ENCODE data around the gene MS4A18.

MS4A18 gene

DNA sequence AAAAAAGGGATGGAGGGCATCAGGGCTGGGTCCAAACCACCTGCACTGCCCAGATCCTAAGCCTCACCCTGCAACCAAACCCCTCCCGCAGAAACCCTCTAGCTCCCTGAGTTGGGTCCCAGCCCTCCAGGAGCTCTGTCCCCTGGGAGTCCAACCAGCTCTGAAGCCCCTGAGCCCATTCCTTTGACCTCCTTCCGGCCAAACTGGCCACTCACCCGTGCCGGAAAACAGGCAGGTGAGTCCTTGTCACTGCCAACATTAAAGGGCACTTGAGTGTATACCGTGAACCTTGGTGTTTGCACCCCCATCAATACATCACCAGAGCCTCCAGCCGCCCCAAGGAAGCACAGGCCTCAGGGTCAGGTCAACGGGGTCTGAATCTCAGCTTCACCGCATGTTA is 43.7 kb downstream of the MS4A18 start:
- peaks cover 2% of the 10 kb centered on the region for H3K4me1 ChIP-seq (ENCODE audit: insufficient read depth, insufficient read length)
- H3K27me3 ChIP-seq (ENCODE audit: insufficient read depth, insufficient read length), result no peaks in the 10 kb centered on the region
- DNase-seq (ENCODE audit: low read depth, low spot score), result no peak
- TF ChIP-seq SUZ12 (IDR thresholded peaks at IDR 0.05; ENCODE audit: extremely low read depth, insufficient read depth, insufficient read length), result no peak
- TF ChIP-seq ZNF274 (IDR thresholded peaks at IDR 0.05; ENCODE audit: low read depth, low read length), result no peak
- TF ChIP-seq YY1 (IDR thresholded peaks at IDR 0.05; ENCODE audit: insufficient read depth, insufficient read length), result no peak
- H3K9me3 ChIP-seq (ENCODE audit: insufficient read depth, low read length), result no peaks in the 10 kb centered on the region
- no peaks in the 10 kb centered on the region for H3K36me3 ChIP-seq (ENCODE audit: insufficient read depth, insufficient read length, low read length)
- H3K9ac ChIP-seq (ENCODE audit: insufficient read length, low read depth), result no peak overlapping the region
- no peak overlapping the region for H3K4me3 ChIP-seq (ENCODE audit: insufficient read length, low read depth)

DNA sequence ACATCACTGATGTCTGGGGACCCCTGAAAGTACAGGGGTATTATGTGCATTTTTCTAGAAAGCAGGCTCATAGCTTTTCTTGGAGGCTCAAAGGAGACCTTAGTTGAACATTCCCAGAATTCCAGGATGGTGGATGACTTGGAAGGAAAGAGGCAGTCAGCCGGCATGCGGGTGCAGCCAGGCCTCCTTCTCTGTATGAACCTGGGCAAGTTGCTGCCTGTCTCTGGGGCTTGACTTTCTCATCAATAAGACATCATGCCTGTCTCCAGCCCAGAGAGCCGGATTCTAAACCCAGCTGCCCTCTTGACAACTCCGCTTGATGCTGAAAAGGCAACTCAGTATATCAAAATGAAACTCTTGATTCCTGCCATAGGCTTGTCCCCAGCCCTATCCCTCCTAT is 44.8 kb downstream of the MS4A18 start:
- Histone ChIP-seq H3K9me3 (ENCODE audit: insufficient read depth, low read length) (no peaks in the 10 kb centered on the region), H3K4me3 (ENCODE audit: insufficient read length, low read depth) (no peak overlapping the region), H3K4me1 (ENCODE audit: insufficient read depth, insufficient read length) (peaks cover 2% of the 10 kb centered on the region), H3K36me3 (ENCODE audit: insufficient read depth, insufficient read length, low read length) (no peaks in the 10 kb centered on the region), H3K9ac (ENCODE audit: insufficient read length, low read depth) (no peak overlapping the region), H3K27me3 (ENCODE audit: insufficient read depth, insufficient read length) (no peaks in the 10 kb centered on the region)
- DNase-seq (ENCODE audit: low read depth, low spot score), result no peak
- TF ChIP-seq ZNF274 (IDR thresholded peaks at IDR 0.05; ENCODE audit: low read depth, low read length) (no peak), YY1 (IDR thresholded peaks at IDR 0.05; ENCODE audit: insufficient read depth, insufficient read length) (no peak), SUZ12 (IDR thresholded peaks at IDR 0.05; ENCODE audit: extremely low read depth, insufficient read depth, insufficient read length) (no peak)

DNA sequence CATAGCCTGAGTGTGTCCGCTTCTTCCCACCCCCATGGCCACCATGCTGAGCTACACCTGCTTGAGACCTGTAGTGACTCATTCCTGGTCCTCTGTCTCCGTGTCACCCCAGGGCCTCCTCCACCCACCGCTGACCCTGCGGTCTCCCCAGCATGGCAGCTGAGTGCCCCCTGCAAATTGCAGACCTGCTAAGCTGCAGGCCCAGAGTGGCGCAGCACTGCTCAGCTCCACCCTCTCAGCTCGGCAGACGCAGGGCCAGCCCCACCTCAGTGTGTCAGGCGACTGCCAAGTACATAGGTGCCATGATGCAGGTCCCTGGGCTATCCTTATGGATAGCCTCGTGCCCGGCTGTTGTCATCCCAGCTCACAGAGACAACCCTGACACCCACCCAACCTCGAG is 45.3 kb downstream of the MS4A18 start:
- H3K4me1 ChIP-seq (ENCODE audit: insufficient read depth, insufficient read length), result peaks cover 2% of the 10 kb centered on the region
- DNase-seq (ENCODE audit: low read depth, low spot score), result no peak
- no peak overlapping the region for H3K4me3 ChIP-seq (ENCODE audit: insufficient read length, low read depth)
- H3K9ac ChIP-seq (ENCODE audit: insufficient read length, low read depth), result no peak overlapping the region
- TF ChIP-seq ZNF274 (IDR thresholded peaks at IDR 0.05; ENCODE audit: low read depth, low read length) (no peak), YY1 (IDR thresholded peaks at IDR 0.05; ENCODE audit: insufficient read depth, insufficient read length) (no peak)
- no peaks in the 10 kb centered on the region for H3K36me3 ChIP-seq (ENCODE audit: insufficient read depth, insufficient read length, low read length)
- no peaks in the 10 kb centered on the region for H3K27me3 ChIP-seq (ENCODE audit: insufficient read depth, insufficient read length)
- H3K9me3 ChIP-seq (ENCODE audit: insufficient read depth, low read length), result no peaks in the 10 kb centered on the region

DNA sequence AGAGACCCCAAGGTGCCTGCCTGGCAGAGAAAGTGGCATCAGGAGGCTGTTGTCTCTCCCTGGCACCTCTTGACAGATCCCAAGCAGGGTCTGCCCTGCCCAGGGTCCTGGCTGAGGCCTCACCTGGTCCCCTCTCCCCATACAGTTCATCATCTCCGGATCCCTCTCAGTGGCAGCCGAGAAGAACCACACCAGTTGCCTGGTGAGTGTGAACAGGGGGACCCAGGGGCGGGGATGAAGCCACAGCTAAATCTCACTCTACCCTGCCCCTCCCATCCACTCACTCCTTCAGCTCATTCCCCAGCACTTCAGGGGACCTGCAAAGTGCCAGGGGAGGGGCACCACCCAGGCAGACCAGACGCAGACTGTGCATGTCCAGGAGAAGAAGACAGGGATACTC is 46.6 kb downstream of the MS4A18 start:
- TF ChIP-seq YY1 (IDR thresholded peaks at IDR 0.05; ENCODE audit: insufficient read depth, insufficient read length), result no peak
- no peak for TF ChIP-seq ZNF274 (IDR thresholded peaks at IDR 0.05; ENCODE audit: low read depth, low read length)
- TF ChIP-seq SUZ12 (IDR thresholded peaks at IDR 0.05; ENCODE audit: extremely low read depth, insufficient read depth, insufficient read length), result no peak
- H3K4me1 ChIP-seq (ENCODE audit: insufficient read depth, insufficient read length), result peaks cover 6% of the 10 kb centered on the region
- H3K36me3 ChIP-seq (ENCODE audit: insufficient read depth, insufficient read length, low read length), result no peaks in the 10 kb centered on the region
- DNase-seq (ENCODE audit: low read depth, low spot score), result no peak
- H3K9me3 ChIP-seq (ENCODE audit: insufficient read depth, low read length), result no peaks in the 10 kb centered on the region
- no peak overlapping the region for H3K9ac ChIP-seq (ENCODE audit: insufficient read length, low read depth)
- no peaks in the 10 kb centered on the region for H3K27me3 ChIP-seq (ENCODE audit: insufficient read depth, insufficient read length)
- H3K4me3 ChIP-seq (ENCODE audit: insufficient read length, low read depth), result no peak overlapping the region

DNA sequence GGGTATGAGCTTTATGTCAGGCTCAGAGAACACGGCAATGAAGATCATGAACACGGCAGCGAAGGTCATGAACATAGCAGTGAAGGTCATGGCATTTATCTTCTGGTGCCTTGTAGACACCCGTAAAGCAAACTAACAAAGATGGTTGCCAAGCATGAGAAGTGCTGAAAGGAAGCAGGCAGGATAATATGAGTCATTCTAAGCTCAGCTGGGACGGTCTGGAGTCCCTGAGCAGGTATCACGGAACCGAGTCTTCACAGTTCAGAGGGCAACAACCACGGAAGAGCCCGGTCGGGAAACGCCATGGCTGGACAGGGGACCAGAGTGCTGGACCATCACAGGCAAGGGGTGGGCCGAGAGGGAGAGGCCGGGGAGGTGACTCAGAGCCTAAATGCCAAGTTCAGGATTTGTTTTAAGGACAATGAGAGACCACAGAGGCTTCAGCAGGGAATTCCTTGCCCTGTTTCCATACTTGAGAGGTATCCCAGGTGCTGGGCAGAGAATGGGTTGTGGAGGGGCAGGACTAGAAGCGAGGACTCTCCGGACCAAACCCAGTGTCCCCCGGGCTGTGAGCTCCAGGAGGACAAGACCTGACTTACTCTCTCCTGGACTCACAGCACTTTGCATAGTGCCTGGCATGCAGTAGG is 47.5 kb downstream of the MS4A18 start:
- H3K4me1 ChIP-seq (ENCODE audit: insufficient read depth, insufficient read length), result peaks cover 5% of the 10 kb centered on the region
- H3K27me3 ChIP-seq (ENCODE audit: insufficient read depth, insufficient read length), result no peaks in the 10 kb centered on the region
- H3K9ac ChIP-seq (ENCODE audit: insufficient read length, low read depth), result no peak overlapping the region
- no peaks in the 10 kb centered on the region for H3K9me3 ChIP-seq (ENCODE audit: insufficient read depth, low read length)
- H3K4me3 ChIP-seq (ENCODE audit: insufficient read length, low read depth), result no peak overlapping the region
- DNase-seq (ENCODE audit: low read depth, low spot score), result no peak
- TF ChIP-seq ZNF274 (IDR thresholded peaks at IDR 0.05; ENCODE audit: low read depth, low read length), result no peak
- no peak for TF ChIP-seq YY1 (IDR thresholded peaks at IDR 0.05; ENCODE audit: insufficient read depth, insufficient read length)
- no peak for TF ChIP-seq SUZ12 (IDR thresholded peaks at IDR 0.05; ENCODE audit: extremely low read depth, insufficient read depth, insufficient read length)
- H3K36me3 ChIP-seq (ENCODE audit: insufficient read depth, insufficient read length, low read length), result no peaks in the 10 kb centered on the region

DNA sequence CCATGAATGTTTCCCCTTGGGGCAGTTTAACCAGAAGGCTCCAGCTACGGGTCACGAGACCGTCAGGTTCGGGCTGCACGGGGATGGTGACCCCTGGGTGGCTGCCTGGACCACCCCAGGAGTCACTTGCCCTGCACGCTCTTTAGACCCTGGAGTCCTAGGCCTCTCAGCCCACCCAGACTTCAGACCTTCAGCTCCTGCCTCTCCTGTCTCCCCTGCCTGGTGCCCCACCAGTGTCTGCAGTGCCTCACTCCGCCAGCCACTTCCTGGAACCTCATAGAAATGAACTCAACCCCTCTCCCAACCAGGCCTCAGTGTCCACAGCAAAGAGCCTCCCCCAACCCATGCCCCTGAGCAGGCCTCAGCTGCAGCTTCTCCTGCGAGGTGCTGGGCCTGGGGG is 48.1 kb downstream of the MS4A18 start:
- Histone ChIP-seq H3K4me1 (ENCODE audit: insufficient read depth, insufficient read length) (peaks cover 4% of the 10 kb centered on the region), H3K4me3 (ENCODE audit: insufficient read length, low read depth) (no peak overlapping the region), H3K27me3 (ENCODE audit: insufficient read depth, insufficient read length) (no peaks in the 10 kb centered on the region), H3K36me3 (ENCODE audit: insufficient read depth, insufficient read length, low read length) (no peaks in the 10 kb centered on the region), H3K9me3 (ENCODE audit: insufficient read depth, low read length) (no peaks in the 10 kb centered on the region), H3K9ac (ENCODE audit: insufficient read length, low read depth) (no peak overlapping the region)
- TF ChIP-seq YY1 (IDR thresholded peaks at IDR 0.05; ENCODE audit: insufficient read depth, insufficient read length), result no peak
- no peak for TF ChIP-seq SUZ12 (IDR thresholded peaks at IDR 0.05; ENCODE audit: extremely low read depth, insufficient read depth, insufficient read length)
- TF ChIP-seq ZNF274 (IDR thresholded peaks at IDR 0.05; ENCODE audit: low read depth, low read length), result no peak
- no peak for DNase-seq (ENCODE audit: low read depth, low spot score)

DNA sequence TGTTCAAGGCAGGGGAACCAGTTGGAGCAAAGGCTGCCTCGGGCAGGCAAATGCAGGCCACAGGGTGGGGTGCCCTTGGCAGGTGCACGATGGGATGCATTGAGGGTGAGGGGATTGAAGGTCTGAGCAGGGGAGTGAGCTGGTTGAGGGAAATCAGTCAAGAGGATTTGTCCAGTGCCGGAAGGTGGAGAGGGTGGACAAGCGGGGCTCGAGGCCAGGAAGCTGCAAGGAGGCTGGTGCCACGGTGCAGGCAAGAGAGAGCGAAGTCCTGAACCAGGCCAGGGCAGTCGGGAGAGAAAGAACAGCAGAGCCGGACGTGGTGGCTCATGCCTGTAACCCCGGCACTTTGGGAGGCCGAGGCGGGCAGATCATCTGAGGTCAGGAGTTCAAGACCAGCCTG is 50.2 kb downstream of the MS4A18 start:
- Histone ChIP-seq H3K36me3 (ENCODE audit: insufficient read depth, insufficient read length, low read length) (no peaks in the 10 kb centered on the region), H3K27me3 (ENCODE audit: insufficient read depth, insufficient read length) (no peaks in the 10 kb centered on the region), H3K9ac (ENCODE audit: insufficient read length, low read depth) (no peak overlapping the region), H3K9me3 (ENCODE audit: insufficient read depth, low read length) (no peaks in the 10 kb centered on the region), H3K4me1 (ENCODE audit: insufficient read depth, insufficient read length) (peaks cover 4% of the 10 kb centered on the region), H3K4me3 (ENCODE audit: insufficient read length, low read depth) (no peak overlapping the region)
- no peak for TF ChIP-seq YY1 (IDR thresholded peaks at IDR 0.05; ENCODE audit: insufficient read depth, insufficient read length)
- no peak for TF ChIP-seq ZNF274 (IDR thresholded peaks at IDR 0.05; ENCODE audit: low read depth, low read length)
- TF ChIP-seq SUZ12 (IDR thresholded peaks at IDR 0.05; ENCODE audit: extremely low read depth, insufficient read depth, insufficient read length), result no peak
- no peak for DNase-seq (ENCODE audit: low read depth, low spot score)

Data from NT2/D1 (cell line).